ENCODE data around the gene PTGES3. TPM values are rescaled to one million over a fixed set of nuclear protein-coding genes. Genes with fewer than 3 reads are reported as not detected.
"Not testable (repeated sequence)": the region's sequence is repeated elsewhere in the genome, so short reads cannot be mapped to it uniquely, and the experiment has no call there.

The PTGES3 gene
- total RNA-seq, 1 experiment from 2014 or later: 167 TPM

DNA sequence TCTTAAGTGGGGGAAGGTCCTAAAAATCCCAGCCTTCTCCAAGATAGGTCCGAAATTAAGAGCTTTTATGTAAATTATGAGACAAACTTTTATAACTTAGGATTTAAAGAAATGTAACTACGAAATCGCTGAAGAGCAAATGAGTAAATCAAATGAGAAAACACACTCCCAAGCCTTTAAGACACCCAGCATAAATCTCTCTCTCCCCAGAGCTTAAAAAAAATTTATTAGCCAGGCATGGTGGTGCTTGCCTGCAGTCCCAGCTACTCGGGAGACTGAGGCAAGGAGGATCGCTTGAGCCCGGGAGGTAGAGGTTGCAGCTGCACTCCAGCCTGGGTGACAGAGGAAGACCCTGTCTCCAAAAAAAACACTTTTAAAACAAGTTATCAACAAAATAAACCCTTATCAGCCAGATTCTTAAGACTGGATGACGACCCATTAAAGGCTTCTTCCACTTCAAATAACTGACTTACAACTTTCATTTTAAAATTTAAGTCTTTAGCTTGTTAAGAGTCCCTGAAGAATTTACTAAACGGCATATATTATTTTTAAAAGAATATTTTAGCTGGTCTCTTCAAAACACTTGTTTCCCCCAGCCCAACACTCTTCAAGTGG lies 3.2 kb downstream of the PTGES3 start:
- H3K36me3 ChIP-seq (replicated peaks; ENCODE audit: control insufficient read depth, insufficient read depth, low read length): peaks cover 3% of the 10 kb centered on the region
- H3K4me3 ChIP-seq (ENCODE audit: insufficient read depth, low read depth, low read length): no peak overlapping the region
- H3K27me3 ChIP-seq (ENCODE audit: control insufficient read depth, insufficient read depth, low read length): no peaks in the 10 kb centered on the region
- DNase-seq: no peak

DNA sequence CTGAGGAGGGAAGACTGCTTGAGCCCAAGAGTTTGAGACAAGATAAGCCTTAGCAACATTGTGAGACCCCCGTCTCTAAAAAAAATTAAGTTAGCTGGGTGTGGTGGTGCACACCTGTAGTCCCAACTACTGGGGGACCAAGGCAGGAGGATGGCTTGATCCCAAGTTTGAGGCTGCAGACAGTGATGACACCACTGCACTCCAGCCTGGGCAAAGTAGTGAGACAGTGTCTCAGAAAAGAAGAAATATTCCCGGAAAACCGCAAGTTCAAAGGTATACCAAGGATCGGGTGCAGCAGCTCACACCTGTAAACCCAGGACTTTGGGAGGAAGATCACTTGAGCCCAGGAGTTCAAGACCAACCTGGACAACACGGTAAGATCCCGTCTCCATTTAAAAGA lies 5.8 kb downstream of the PTGES3 start:
- Histone ChIP-seq H3K4me3 (ENCODE audit: insufficient read depth, low read depth, low read length) (no peak overlapping the region), H3K27me3 (ENCODE audit: control insufficient read depth, insufficient read depth, low read length) (no peaks in the 10 kb centered on the region), H3K36me3 (replicated peaks; ENCODE audit: control insufficient read depth, insufficient read depth, low read length) (peaks cover 3% of the 10 kb centered on the region)
- no peak for DNase-seq

DNA sequence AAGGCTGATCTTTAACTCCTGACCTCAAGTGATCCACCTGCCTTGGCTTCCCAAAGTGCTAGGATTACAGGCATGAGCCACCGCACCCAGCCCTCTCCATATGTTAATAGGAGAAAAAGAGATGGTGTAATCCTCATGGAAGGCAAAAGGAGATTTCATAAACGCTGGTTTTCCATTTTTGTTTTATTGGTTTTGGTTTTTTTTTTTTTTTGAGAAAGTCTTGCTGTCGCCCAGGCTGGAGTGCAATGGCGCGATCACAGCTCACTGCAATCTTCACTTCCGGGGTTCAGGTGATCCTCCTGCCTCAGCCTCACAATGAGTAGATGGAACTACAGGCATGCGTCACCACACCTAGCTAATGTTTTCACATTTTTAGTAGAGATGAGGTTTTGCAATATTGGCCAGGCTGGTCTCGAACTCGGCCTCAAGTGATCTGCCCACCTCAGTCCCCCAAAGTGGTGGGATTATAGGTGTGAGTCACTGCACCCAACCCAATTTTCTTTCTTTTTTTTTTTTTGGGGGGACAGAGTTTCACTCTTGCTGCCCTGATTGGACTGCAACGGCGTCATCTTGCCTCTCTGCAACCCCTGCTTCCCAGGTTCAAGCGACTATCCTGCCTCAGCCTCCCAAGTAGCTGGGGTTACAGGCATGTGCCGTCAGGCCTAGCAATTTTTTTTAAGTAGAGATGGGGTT lies 8.1 kb downstream of the PTGES3 start:
- no peak for DNase-seq

DNA sequence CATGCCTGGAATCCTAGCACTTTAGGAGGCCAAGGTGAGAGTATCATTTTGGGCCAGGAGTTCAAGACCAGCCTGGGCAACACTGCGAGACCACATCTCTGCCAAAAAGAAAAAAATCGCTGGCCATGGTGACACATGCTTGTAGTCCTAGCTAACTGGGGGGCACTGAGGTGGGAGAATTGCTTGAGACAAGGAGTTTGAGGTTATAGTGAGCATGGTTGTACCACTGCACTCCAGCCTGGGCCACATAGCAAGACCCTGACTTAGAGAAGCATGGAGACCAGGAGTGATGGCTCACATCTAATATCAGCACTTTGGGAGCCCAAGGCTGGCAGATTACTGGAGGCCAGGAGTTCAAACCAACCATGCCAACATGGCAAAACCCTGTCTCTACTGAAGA lies 9.2 kb downstream of the PTGES3 start:
- no peak overlapping the region for H3K4me3 ChIP-seq (ENCODE audit: insufficient read depth, low read depth, low read length)
- peaks cover 1% of the 10 kb centered on the region for H3K36me3 ChIP-seq (replicated peaks; ENCODE audit: control insufficient read depth, insufficient read depth, low read length)
- H3K27me3 ChIP-seq (ENCODE audit: control insufficient read depth, insufficient read depth, low read length): no peaks in the 10 kb centered on the region
- DNase-seq: no peak

More for the DNA sequence above, 8.1 kb downstream of the PTGES3 start:
- Histone ChIP-seq H3K4me3 (ENCODE audit: insufficient read depth, low read depth, low read length) (no peak overlapping the region), H3K36me3 (replicated peaks; ENCODE audit: control insufficient read depth, insufficient read depth, low read length) (peaks cover 1% of the 10 kb centered on the region), H3K27me3 (ENCODE audit: control insufficient read depth, insufficient read depth, low read length) (no peaks in the 10 kb centered on the region)

DNA sequence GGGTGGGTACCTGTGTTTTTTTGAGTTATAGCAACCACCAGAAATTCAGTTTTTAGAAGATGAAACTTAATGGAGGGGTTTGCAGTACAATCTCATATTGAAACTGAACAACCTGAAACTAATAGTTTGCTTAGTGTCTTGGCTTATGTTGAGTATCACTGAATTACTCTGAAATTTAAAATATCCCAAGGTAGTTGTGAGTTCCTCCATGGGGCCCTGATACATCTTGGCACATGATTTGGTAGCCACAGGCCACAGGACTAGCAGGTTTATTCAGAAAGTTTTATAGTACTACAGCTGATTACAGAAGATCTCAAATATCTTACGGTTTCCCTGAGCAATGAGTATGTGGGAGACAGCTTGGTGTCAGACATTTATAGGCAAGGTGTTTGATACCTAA lies 10.4 kb downstream of the PTGES3 start:
- Histone ChIP-seq H3K36me3 (replicated peaks; ENCODE audit: control insufficient read depth, insufficient read depth, low read length) (peaks cover 3% of the 10 kb centered on the region), H3K27me3 (ENCODE audit: control insufficient read depth, insufficient read depth, low read length) (no peaks in the 10 kb centered on the region), H3K4me3 (ENCODE audit: insufficient read depth, low read depth, low read length) (no peak overlapping the region)
- DNase-seq: no peak

DNA sequence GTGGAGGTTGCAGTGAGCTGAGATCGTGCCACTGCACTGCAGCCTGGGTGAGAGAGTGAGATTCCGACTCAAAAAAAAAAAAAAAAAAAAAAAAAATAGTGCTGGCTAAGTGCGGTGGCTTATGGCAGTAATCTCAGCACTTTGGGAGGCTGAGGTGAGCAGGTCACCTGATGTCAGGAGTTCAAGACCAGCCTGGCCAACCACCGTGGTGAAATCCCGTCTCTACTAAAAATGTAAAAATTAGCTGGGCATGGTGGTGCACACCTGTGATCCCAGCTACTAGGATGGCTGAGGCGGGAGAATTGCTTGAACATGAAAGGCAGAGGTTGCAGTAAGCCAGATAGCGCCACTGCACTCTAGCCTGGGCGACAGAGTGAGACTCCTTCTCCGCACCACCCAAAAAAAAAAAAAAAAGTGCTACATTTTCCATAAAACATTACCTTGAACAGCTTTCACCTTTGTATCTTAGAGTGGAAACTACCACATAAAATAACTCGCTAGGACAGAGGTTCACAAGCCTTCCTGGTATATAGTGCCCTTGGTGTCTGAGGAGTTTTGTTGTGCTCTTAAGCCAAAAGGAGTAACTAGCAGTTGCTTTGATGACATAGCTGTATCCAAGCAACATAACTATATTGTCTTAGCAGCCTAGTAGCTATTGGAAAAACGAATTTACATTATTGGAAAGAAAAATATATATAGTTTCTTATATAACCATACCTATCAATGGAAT lies 11.1 kb downstream of the PTGES3 start:
- no peak for DNase-seq
- H3K27me3 ChIP-seq (ENCODE audit: control insufficient read depth, insufficient read depth, low read length): no peaks in the 10 kb centered on the region
- H3K36me3 ChIP-seq (replicated peaks; ENCODE audit: control insufficient read depth, insufficient read depth, low read length): peaks cover 3% of the 10 kb centered on the region
- H3K4me3 ChIP-seq (ENCODE audit: insufficient read depth, low read depth, low read length): no peak overlapping the region

DNA sequence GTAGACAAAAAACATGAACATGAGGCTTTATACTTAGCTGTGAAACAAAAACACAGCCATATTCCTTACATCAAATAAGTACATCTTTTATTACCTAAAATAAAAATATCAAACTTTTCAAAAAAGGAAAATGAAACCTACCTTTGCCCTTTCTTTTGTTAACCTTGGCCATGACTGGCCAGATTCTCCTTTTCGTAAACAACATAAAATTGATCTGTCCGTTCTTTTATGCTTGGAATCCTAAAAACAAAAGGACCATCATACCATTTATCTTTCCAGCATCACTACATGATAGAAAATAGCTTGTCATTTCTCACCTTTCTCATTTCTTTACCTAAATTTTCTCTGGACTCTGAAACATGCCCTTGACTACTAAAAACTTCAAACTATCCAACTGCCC lies 16.5 kb downstream of the PTGES3 start:
- Histone ChIP-seq H3K4me3 (ENCODE audit: insufficient read depth, low read depth, low read length) (no peak overlapping the region), H3K36me3 (replicated peaks; ENCODE audit: control insufficient read depth, insufficient read depth, low read length) (peaks cover 29% of the 10 kb centered on the region), H3K27me3 (ENCODE audit: control insufficient read depth, insufficient read depth, low read length) (no peaks in the 10 kb centered on the region)
- DNase-seq: no peak

DNA sequence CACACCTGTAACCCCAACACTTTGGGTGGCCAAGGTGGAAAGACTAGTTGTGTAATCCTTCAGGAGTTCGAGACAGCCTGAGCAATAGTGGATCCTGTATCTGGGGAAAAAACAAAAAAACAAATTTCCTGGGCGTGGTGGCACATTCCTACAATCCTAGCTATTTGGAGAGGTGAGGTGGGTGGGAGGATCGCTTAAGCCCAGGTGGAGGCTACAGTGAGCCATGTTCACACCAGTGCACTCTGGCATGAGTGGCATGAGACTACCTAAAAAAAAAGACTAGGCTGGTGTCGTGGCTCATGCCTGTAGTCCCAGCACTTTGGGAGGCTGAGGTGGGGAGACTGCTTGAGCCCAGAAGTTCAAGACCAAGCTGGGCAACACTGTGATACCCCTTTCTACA lies 17.2 kb downstream of the PTGES3 start:
- no peak for DNase-seq
- H3K36me3 ChIP-seq (replicated peaks; ENCODE audit: control insufficient read depth, insufficient read depth, low read length): peaks cover 34% of the 10 kb centered on the region
- H3K4me3 ChIP-seq (ENCODE audit: insufficient read depth, low read depth, low read length): no peak overlapping the region
- no peaks in the 10 kb centered on the region for H3K27me3 ChIP-seq (ENCODE audit: control insufficient read depth, insufficient read depth, low read length)

DNA sequence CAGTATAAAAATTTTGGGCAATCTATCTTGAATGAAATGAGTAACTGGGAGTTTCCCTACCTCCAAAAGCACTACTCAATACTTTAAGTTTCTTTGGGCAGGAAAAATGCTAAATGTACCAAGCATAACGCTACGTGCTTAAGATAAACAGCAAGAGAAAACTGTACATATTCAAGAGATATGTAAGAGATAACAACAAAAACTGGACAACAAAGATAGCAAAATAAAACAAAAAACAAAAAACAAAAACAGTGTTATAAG lies 20.0 kb downstream of the PTGES3 start:
- no peak for DNase-seq
- Histone ChIP-seq H3K4me3 (ENCODE audit: insufficient read depth, low read depth, low read length) (no peak overlapping the region), H3K27me3 (ENCODE audit: control insufficient read depth, insufficient read depth, low read length) (no peaks in the 10 kb centered on the region), H3K36me3 (replicated peaks; ENCODE audit: control insufficient read depth, insufficient read depth, low read length) (peaks cover 48% of the 10 kb centered on the region)

DNA sequence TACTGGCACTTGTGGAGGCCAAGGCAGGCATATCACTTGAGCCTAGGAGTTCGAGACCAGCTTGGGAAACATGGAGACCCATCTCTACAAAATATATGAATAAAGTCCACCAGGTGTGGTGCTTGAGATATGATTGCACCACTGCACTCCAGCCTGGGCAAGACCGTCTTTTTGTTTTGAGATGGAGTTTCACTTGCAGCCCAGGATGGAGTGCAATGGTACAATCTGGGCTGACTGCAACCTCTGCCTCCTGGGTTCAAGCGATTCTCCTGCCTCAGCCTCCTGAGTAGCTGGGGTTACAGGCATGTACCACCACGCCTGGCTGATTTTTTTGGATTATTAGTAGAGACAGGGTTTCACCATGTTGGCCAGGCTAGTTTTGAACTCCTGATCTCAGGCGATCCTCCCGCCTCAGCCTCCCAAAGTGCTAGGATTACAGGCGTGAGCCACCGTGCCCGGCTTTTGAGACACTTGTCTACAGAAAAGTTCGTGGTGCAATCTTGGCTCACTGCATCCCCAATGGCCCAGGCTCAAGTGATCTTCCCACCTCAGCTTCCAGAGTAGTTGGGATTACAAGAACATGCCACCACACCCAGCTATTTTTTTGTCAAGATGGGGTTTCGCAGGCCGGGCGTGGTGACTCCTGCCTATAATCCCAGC lies 26.0 kb downstream of the PTGES3 start:
- Histone ChIP-seq H3K36me3 (replicated peaks; ENCODE audit: control insufficient read depth, insufficient read depth, low read length) (peaks cover 22% of the 10 kb centered on the region), H3K4me3 (ENCODE audit: insufficient read depth, low read depth, low read length) (no peak overlapping the region), H3K27me3 (ENCODE audit: control insufficient read depth, insufficient read depth, low read length) (no peaks in the 10 kb centered on the region)
- DNase-seq: no peak

DNA sequence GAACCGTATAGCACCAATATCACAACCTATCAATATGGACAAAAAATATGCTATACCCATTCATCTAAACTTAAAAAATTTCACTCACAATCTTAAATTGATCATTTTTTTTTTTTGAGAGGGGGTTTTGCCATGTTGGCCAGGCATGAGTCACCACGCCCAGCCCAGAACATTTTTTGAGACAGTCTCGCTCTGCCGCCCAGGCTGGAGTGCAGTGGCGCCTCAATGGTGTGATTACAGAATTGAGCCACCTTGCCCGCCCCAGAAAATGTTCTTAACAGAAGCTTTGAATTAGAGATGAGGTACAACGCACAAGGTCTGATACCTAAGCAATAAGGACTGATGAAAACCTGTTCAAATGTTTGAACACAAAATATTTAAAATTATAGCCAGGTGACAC lies 26.5 kb downstream of the PTGES3 start:
- H3K27me3 ChIP-seq (ENCODE audit: control insufficient read depth, insufficient read depth, low read length): no peaks in the 10 kb centered on the region
- H3K4me3 ChIP-seq (ENCODE audit: insufficient read depth, low read depth, low read length): no peak overlapping the region
- H3K36me3 ChIP-seq (replicated peaks; ENCODE audit: control insufficient read depth, insufficient read depth, low read length): peaks cover 18% of the 10 kb centered on the region
- no peak for DNase-seq

DNA sequence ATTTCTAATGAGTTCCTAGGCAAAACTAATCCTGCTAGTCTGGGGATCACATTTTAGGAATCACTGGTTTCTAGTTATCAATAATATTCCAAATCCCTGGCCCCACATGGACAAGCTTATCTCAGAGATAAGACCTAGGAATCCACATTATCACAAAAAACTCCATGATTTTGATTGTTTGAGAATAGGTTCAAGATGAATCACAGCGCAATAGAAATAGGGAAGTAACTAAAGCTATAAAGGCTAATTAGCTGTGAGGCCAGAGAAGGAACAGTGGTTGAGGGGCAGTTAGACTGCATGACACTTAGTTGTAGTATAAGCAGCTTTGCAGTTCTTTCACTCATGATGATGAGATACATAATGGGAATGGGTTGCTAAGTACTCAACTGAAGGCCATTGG lies 29.2 kb downstream of the PTGES3 start:
- Histone ChIP-seq H3K36me3 (replicated peaks; ENCODE audit: control insufficient read depth, insufficient read depth, low read length) (peaks cover 1% of the 10 kb centered on the region; the same call in 1 of the 2 replicates), H3K27me3 (ENCODE audit: control insufficient read depth, insufficient read depth, low read length) (no peaks in the 10 kb centered on the region), H3K4me3 (ENCODE audit: insufficient read depth, low read depth, low read length) (no peak overlapping the region)
- no peak for DNase-seq

DNA sequence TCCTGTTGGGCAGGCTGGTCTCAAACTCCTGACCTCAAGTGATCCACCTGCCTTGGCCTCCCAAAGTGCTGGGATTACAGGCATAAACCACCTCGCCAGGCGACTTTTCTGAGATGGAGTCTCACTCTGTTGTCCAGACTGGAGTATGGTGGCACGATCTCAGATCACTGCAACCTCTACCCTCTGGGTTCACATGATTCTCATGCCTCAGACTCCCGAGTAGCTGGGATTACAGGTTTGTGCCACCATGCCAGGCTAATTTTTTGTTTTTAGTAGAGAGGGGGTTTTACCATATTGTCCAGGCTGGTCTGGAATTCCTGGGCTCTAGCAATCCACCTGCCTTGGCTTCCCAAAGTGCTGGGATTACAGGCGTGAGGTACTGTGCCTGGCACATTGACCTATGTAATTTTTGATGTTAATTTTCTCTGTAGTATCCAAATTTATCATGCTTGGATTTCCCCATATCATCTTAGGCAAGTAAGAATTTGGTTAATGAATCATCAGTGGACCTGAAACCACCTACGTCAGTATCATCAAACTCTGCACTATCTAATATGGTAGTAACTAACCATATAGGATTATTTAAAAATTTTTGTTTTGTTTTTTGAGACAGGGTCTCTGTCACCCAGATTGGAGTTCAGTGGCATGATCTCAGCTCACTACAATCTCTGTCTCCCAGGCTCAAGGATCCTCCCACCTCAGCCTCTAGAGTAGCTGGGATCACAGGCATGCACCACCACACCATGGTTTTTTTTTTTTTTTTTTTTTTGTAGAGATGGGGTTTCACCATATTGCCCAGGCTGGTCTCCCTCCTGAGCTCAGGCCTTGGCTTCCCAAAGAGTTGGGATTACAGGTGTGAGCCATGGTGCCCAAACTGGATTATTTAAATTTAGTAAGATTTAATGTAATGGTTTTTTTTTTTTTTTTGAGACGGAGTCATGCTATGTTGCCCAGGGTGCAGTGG lies 30.4 kb downstream of the PTGES3 start:
- H3K4me3 ChIP-seq (ENCODE audit: insufficient read depth, low read depth, low read length): no peak overlapping the region
- no peaks in the 10 kb centered on the region for H3K27me3 ChIP-seq (ENCODE audit: control insufficient read depth, insufficient read depth, low read length)
- no peaks in the 10 kb centered on the region for H3K36me3 ChIP-seq (replicated peaks; ENCODE audit: control insufficient read depth, insufficient read depth, low read length)
- no peak for DNase-seq

DNA sequence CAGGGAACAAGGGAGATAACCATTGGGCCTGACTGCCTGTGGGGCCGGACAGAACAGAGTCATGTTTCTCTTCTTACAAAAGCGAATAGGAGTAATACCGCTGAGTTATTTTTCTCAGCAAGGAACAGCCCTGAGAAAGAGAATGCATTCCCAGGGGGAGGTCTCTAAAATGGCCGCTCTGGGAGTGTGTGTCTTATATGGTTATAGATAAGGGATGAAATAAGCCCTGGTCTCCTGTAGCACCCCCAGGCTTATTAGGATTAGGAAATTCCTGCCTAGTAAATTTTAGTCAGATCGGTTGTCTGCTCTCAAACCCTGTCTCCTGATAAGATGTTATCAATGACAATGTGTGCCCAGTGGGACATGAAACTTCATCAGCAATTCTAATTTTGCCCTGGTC lies 34.3 kb downstream of the PTGES3 start:
- not testable (repeated sequence) for H3K4me3 ChIP-seq (ENCODE audit: insufficient read depth, low read depth, low read length); DNase-seq; H3K27me3 ChIP-seq (ENCODE audit: control insufficient read depth, insufficient read depth, low read length); H3K36me3 ChIP-seq (replicated peaks; ENCODE audit: control insufficient read depth, insufficient read depth, low read length)
